Stimulated activated CD8-positive, alpha-beta memory T cell treated with anti-CD3 and anti-CD28 coated beads, Interleukin-12 subunit alpha, Interleukin-12 subunit beta, amount 100 ng/mL, for 24 hours (primary cell): ENCODE results near the gene FSCN2.

Experiments
- DNase-seq: peaks from one replicate; pipeline ENCODE4 v3.0.0-alpha.2; 2020; ENCODE audit errors: extremely low read depth

Gene FSCN2

DNA sequence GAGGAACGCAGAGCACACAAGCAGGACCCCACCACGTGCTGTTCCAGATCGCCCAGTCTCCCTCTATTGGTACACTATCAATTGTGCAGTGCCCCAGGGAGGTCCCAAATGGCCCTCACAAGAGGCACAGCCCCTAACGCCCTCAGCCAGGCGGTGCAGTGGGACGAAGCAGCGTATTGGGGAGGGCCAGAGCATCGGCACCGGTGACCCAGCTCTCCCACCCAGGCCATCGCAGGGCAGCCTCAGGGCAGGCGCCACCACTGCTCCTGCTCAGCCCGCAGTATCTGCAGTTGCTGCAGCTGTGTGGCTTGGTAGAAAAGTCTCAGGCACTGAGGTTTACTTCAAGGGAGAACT, 29.9 kb downstream of the FSCN2 start:
- no peak for DNase-seq

DNA sequence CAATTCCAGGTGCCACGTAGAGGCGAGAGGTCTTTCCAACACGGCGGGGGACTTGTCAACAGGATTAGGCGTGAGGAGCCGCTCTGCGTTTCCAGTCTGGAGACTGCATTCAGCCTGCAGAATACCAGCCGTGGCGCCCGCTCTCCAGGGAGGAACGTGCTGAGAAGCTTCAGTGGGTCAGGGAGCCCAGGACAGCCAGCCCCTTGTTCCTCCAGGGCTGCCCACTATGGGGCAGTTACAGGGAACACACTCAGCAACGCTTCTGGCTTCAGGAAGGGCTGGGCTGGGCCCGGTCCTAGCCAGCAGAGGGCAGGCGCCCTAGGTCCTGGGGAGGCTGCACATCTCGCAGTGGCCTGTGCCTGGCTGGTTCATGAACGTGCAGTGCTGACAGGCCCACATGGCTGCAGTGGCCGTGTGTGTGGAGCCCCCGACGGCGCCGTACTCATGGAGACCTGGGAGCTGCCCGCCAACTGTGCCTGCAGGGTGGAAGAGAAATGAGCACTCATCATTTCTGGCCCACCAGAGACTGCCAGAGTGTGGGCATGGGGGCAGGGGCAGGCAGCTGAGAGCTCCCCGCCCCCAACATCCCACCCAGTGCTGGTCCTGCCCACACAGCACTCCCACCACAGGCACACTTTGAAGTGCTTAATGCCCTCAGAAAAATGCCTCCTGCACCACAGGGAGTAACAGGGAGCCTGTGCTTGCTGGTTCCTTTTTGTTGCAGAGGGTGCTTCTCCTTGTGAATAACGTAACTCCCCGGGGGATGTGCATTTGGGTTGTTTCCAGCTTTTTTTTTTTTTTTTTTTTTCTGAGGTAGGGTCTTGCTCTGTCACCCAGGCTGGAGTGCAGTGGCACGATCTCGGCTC, 31.0 kb downstream of the FSCN2 start:
- DNase-seq, result no peak

DNA sequence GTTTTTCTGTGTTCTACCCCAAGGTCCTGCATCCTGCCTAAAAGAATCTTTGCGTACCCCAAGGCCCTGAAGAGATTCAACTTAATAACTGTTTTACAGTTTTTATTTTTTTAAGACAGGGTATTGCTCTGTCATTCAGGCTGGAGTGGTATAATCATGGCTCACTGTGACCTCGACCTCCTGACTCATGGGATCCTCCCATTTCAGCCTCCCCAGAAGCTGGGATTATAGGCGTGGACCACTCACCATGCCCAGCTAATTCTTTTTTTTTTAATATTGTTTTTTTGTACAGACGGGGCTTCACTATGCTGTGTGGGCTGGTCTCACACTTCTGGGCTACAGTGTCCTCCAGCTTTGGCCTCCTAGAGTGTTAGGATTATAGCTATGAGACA, 33.3 kb downstream of the FSCN2 start:
- DNase-seq, result no peak

DNA sequence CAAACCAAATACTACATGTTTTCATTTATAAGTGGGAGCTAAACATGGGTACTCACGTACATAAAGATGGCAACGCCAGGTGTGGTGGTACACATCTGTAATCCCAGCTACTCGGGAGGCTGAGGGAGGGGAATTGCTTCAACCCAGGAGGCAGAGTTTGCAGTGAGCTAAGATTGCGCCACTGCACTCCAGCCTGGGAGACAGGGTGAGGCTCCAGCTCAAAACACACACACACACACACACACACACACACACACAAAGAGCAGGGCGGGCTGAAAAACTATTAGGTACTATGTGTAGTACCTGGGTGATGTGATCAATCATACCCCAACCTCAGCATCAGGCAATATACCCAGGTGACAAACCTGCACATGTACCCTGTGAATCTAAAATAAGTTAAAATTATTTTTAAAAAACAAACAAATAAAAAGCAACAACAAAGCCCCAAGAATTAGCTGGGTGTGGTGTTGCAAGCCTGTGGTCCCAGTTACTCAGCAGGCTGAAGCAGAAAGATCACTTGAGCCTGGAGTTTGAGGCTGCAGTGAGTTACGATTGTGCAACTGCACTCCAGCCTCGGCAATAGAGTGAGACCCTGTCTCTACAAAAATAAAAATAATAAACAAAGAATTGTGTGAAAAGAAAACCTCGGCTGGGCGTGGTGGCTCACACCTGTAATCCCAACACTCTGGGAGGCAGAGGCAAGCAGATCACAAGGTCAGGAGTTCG, 35.8 kb downstream of the FSCN2 start:
- DNase-seq, result no peak

DNA sequence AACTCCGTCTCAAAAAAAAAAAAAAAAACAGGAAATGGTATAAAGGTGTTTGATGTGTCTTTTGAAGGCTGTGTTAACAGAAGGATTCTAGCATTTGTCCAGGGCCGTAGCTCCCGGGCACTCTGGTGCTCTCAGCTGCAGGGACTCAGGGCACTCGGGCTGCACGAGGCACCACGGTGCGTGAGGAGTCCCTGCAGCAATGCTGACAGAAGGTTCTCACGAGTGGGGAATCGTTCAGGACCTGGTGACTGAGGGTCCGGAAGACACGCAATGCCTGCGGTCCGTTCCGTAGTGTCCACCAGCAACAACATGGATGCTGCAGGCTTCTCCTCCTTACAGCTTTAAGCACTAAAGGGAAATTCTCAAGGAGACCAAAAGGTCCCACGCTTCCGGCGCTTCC, 36.6 kb downstream of the FSCN2 start:
- no peak for DNase-seq

DNA sequence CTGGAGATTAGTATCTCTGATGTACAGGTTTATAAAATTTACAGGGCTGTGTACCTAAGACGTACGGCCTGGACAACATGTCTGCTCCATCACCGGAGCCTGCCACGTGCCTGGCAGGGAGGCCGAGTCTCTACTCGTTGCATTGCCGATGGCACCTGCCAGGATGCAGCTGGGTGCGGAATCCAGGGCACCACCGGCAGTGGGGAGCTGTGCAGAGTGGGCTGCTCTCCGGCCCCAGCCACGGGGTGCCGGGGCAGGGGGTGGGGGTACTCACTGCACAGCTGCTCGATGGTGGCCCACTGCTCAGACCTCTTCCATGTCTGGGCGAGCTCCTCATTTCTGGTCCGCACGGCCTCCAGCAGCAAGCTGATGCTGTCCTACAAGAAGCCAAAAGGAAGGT, 37.1 kb downstream of the FSCN2 start:
- no peak for DNase-seq

DNA sequence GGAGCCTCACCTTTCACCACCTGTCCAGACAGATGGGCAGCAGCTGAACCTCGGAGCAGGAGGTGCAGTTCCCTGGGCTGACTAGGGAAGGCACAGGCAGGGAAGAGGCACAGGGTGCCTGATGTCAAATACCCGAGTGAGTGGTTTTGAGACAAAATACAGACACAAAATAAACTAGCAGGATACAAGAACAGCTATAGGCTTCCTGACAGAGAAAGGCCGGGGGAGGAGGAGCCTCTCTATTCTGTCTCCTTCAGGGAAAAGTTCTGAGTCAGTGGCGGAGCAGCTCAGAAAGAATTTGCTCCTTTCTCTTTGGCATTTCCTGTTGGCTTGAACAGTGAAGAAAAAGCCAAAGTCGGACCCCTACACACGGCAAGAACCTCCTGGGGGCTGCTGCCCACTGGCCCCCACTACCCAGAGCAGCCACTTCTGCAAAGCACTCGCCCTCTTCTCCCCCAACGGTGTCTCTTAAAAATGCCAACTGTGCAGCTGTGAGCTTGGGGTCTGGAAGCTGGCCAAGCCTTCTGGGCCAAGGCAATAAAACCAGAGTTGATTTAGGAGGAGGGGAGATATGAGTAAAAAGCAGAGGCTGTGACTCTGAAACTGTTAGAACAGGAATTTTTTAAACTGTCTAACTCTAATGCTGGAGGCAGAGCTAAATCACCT, 38.4 kb downstream of the FSCN2 start:
- DNase-seq, result no peak

DNA sequence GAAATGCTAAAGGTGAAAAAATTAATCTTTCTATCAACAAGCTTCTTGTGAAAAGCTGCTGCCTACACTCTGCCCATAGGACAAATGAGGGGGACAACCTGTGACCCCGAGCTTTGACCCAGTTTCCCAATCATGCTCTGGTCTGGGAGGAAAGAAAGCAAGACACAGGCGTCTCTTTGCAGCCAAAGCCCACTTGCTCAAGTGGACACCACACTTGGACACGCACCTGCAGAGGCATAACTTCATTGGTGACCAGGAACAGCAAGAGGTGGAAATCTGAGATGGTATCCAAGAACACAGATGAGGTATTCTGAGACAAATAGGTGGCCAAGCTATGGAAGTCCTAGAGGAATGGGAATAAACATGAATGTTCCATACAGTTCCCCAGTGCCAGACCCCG, 39.0 kb downstream of the FSCN2 start:
- DNase-seq, result no peak

DNA sequence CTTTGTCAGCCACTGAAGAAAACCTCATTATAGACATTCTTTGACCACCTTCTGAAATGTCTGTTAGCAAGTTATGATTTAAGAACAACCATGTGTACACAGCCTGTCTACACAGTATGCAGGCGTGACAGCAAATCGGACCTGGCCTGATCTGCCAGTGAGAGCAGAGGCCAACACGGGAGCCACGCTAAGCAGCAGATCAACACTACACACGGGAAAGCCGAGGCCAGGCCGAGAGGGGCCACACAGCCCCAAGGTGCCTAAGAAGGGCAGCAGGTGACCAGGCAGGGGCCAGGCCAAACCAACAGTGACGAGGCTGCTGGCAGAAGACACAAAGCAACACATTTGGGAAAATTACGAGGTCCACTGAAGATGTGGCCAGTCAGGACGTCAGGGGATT, 40.2 kb downstream of the FSCN2 start:
- no peak for DNase-seq

DNA sequence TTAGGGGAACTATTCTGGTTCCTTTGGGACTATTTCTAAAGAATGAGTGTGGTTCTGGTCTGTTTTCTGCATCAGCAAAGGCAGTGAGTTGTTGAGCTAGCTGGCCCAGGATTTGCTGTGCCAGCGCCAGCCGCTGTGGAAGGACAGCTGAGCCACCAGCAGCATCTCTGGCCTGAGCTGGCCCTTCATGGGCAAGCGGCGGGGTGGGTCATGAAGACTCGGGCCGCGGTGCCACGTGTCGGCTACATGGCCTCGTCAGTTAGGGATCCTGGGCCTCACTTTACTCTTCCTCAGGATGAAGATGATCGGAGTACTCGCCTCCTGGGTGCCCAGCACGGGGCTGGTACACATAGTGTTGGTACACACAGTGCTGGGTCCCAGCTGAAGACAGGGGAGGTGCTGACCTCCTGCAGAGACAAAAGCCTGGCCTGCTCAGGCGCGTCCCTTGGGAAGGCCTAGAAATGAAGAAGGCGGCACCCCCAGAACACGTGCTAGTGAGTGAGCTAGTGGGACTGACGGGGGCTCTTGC, 41.9 kb downstream of the FSCN2 start:
- DNase-seq, result no peak

DNA sequence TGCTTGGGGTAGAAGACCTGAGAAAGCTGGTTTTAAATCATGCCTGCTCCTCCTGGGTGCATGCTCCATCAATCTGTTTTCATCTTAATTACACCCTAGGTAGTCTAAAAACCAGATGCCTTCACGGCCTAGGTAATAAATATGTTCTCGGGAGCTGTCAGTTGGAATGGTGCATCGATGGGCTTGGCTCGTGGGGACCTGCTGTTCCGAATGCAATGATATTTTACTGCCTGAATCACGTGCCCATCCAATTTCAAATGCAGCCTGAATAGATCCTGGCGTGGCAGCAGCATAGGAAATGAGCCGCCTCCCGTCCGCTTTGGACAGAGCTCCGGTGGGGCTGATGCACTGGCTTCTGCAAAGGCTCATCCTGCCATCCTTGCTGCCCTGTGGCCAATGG, 42.8 kb downstream of the FSCN2 start:
- no peak for DNase-seq

DNA sequence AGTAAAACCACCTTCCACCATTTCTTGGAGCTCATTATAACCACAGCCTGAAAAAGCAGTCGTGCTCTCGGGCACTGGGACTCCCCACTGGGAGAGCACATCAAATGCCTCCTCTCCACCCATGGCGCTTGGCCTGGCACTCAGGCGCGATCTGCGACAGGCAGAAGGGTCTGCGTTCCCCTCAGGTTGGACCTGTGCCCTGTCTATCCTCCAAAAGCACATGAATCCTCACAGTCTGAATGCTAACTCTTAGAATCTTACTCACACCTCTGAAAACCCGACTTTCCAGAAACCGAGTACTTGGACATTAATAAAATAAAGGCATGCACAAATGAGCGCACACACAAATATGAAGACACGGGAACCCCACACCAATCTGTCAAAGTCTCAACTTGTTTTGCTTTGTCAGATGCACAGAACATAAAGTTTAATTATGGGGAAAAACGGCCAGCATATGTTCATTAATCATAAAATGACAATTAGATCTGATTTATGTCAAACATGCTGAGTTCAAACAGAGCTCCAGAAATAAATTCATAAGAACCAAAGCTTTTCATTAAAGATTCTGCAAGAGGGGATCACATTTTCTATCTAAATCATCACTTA, 44.5 kb downstream of the FSCN2 start:
- no peak for DNase-seq

DNA sequence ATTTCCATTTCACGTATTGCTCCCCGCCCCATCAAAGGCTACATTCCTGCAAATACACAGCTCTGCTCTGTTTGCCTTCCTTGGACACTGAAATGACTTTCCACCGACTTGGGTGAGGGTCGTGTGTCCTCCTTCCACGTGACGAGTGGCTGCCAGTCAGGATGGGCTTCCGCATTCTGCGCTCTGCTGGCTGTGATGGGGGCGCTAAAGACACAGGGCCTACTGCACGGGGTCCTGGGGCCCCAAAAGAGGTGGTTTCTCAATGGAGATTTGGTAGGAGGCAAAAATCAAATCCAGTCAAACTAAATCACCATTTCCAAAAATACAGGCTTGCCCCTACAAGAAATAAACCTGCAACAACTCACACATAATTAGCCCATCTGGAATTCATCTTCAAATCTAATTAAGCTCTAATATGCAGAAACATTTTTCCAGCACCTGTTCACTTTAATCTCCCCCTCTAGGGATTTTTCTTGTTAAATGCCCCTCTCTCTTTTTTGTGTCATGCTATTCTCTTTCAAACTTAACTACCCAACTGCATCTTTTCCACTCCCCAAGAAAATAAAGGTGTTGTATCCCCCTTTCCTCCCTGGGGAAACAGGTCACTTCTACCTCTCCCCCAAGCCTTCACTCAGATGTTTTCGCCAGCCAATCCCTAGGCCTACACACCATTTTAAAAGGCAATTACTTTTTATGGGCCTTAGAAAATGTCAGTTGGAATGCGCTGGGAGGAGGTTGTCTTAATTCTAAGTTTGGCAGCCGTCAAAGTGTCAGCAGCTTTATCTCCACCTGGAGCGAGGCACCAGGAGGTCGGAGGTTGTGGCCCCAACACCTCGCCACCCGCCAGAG, 45.8 kb downstream of the FSCN2 start:
- no peak for DNase-seq

DNA sequence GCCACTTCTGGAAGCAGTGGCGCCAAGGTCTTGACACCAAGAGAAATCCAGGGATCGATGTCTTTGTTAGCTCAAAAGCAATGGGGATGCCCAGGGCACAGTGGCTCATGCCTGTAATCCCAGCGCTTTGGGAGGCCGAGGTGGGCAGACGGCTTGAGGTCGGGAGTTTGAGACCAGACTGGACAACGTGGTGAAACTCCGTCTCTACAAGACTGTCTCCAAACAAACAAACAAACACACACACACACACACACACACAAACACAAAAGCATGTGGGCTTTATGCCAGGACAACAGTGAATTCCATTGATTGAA, 46.4 kb downstream of the FSCN2 start:
- no peak for DNase-seq

DNA sequence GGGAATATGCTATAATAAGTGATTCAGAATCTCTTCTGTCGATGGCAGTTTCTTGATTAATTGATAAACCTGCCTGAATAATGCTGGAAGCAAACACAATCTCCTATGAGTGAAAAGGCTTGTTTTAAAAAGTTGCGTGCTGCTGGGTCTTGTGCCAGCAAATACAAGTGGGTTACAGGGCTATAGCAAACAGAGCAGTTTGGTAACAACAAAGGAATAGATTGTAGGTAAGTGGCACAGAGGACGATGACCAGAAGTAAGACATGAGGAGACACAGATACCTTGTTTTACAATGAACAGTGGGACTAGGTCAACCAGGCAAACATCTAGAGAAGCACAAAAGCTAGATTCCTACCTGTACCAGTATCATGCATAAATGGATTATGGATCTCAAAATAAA, 47.7 kb downstream of the FSCN2 start:
- no peak for DNase-seq

DNA sequence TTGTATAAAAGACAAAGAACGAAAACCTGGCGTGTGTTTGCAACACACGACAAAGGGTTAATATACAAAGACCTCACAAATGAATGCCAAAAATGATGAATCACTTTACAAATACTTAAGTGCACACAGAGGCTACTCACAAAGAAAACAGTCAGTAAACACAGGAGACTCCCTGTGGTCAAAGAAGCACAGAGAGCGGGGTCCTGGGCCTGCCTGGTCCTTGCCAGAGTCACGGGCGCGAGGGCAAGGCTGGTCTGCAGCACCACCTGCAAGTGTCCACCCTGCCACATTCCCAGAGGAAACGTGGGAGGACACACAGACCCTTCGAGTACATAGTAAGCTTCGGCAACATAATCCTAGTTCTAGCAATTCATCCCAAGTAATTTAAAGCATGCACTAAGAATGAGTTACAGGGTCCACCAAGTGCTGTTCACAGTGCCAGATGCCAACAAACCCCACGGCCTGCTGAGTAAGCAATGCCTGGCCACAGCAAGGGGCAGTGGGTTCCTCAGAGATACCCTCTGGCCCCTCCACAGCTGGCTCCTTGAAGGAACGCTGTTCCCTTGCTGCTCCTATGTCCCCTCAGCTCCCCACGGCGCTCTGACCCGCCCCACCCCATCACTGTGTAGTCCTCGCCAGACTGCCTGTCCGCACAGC, 48.6 kb downstream of the FSCN2 start:
- no peak for DNase-seq

DNA sequence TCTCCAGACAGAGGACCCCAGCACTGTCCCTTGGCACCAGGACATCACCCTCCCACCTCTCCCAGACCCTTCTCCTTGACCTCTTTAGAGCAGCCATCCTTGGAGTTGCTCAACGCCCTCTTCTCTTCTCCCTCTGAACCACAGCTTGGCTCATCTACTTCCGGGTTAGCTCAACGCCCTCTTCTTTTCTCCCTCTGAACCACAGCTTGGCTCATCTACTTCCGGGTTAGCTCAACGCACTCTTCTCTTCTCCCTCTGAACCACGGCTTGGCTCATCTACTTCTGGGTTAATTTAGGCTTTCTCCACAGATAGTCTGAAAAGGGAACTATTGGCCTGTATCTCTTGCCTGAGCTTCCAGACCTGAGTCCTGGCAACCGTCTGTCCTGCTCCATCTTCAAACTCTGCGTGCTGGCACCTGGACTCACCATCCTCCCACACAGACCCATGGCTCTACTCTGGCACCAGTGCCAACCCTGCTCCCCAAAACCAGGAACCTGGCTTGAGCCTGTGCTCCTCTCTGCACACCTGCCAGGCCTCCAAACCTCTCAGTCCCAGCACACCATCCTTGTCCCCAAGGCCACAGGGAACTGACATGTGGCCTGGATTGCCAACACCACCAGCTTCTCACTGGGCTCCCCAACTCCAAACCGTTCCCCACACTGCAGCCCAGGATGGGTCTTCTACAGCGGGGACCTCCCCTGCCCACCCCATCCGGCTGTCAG, 49.3 kb downstream of the FSCN2 start:
- no peak for DNase-seq

DNA sequence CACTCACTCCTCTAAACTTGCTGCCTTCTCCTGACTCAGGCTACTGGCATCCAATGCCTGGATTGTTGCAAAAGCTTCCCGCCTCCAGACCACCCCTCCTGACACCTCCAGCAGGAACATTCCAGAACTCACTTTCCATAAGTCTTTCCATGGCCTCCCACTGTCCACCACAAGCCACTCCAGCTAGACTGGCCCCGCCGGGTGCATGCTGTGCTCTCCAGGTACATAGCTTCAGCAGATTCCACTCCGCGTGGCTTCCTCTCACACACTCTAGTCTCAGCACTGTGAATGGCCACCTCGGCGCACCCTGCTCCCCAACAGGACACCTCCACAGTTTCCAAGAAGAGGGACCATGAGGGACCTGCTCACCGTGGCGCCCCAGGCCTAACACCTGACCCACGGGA, 49.9 kb downstream of the FSCN2 start:
- DNase-seq, result no peak

DNA sequence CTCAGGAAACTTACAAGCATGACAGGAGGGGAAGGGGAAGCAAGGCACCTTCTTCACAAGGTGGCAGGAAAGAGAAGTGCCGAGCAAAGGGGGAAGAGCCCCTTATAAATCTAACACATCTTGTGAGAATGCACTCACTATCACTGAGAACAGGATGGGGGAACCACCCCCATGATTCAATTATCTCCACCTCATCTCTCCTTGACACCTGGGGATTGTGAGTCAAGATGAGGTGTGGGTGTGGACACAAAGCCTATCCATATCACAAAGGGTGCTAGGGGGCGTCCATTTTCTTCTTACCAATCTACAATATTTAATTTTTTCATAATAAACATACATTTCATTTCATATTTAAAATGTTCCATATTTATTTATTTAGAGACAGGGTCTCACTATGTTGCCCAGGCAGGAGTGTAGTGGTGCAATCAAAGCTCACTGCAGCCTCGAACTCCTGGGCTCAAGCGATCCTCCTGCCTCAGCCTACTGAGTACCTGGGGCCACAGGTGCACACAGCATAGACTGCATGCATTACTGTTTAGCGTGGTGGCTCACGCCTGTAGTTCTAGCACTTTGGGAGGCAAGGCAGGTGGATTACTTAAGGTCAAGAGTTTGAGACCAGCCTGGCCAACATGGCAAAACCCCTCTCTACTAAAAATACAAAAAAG, 50.5 kb downstream of the FSCN2 start:
- DNase-seq, result no peak

DNA sequence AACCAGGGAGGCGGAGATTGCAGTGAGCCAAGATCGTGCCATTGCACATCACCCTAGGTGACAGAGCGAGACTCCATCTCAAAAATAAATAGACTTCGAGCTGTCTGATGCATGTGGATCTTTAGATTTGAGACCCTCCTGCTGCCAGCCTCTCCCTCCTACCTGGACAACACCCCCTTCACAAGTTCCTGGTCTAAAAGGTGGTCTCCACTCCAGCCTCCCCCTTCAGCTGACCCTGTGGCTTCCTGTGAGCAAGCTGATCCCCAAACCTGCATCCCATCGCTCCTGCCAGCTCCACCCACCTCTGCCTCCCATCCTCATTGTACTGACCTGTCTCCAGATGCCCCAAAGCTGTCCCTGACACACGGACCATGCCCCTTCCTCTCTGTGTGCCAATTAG, 51.1 kb downstream of the FSCN2 start:
- DNase-seq, result no peak
